ENCODE results near the gene DPYD.

Gene DPYD

GRCh38 chr1:97159342-97159741 lies 761.5 kb downstream of the DPYD start:
- H3K27me3 ChIP-seq (ENCODE audit: insufficient read depth, low read depth) = no peaks in the 10 kb centered on the region
- no peak overlapping the region for H3K4me2 ChIP-seq
- no peak overlapping the region for H3K27ac ChIP-seq
- TF ChIP-seq CTCF (conservative IDR thresholded peaks at IDR 0.05; ENCODE audit: low read depth, low read length) = no peak
- no peaks in the 10 kb centered on the region for H3K79me2 ChIP-seq (ENCODE audit: insufficient read depth, low read depth)
- no peaks in the 10 kb centered on the region for H3K36me3 ChIP-seq (ENCODE audit: insufficient read depth)
- H2AFZ ChIP-seq (ENCODE audit: low read depth) = no peak overlapping the region
- H3K4me1 ChIP-seq (ENCODE audit: low read depth, poor library complexity, severe bottlenecking) = no peaks in the 10 kb centered on the region
- no peaks in the 10 kb centered on the region for H4K20me1 ChIP-seq (ENCODE audit: insufficient read depth)
- H3K4me3 ChIP-seq (IDR thresholded peaks at IDR 0.05; ENCODE audit: insufficient read depth, low read depth, low read length) = no peak overlapping the region
- no peak overlapping the region for H3K9ac ChIP-seq

GRCh38 chr1:97158691-97159096 lies 762.1 kb downstream of the DPYD start:
- Histone ChIP-seq H3K27ac (no peak overlapping the region), H2AFZ (ENCODE audit: low read depth) (no peak overlapping the region), H3K4me2 (no peak overlapping the region), H3K79me2 (ENCODE audit: insufficient read depth, low read depth) (no peaks in the 10 kb centered on the region), H3K27me3 (ENCODE audit: insufficient read depth, low read depth) (no peaks in the 10 kb centered on the region), H3K36me3 (ENCODE audit: insufficient read depth) (no peaks in the 10 kb centered on the region), H3K4me1 (ENCODE audit: low read depth, poor library complexity, severe bottlenecking) (no peaks in the 10 kb centered on the region), H4K20me1 (ENCODE audit: insufficient read depth) (no peaks in the 10 kb centered on the region), H3K9ac (no peak overlapping the region), H3K4me3 (IDR thresholded peaks at IDR 0.05; ENCODE audit: insufficient read depth, low read depth, low read length) (no peak overlapping the region)
- no peak for TF ChIP-seq CTCF (conservative IDR thresholded peaks at IDR 0.05; ENCODE audit: low read depth, low read length)

- no peak overlapping the region for H3K4me2 ChIP-seq
- H3K27ac ChIP-seq = no peak overlapping the region
- H3K4me1 ChIP-seq (ENCODE audit: low read depth, poor library complexity, severe bottlenecking) = no peaks in the 10 kb centered on the region
- H3K79me2 ChIP-seq (ENCODE audit: insufficient read depth, low read depth) = no peaks in the 10 kb centered on the region
- H3K4me3 ChIP-seq (IDR thresholded peaks at IDR 0.05; ENCODE audit: insufficient read depth, low read depth, low read length) = no peak overlapping the region
- no peak overlapping the region for H2AFZ ChIP-seq (ENCODE audit: low read depth)
- H3K27me3 ChIP-seq (ENCODE audit: insufficient read depth, low read depth) = no peaks in the 10 kb centered on the region
- no peak for TF ChIP-seq CTCF (conservative IDR thresholded peaks at IDR 0.05; ENCODE audit: low read depth, low read length)
- no peak overlapping the region for H3K9ac ChIP-seq
- H3K36me3 ChIP-seq (ENCODE audit: insufficient read depth) = no peaks in the 10 kb centered on the region
- no peaks in the 10 kb centered on the region for H4K20me1 ChIP-seq (ENCODE audit: insufficient read depth)
Observed at GRCh38 chr1:97157991-97158390, 762.8 kb downstream of the DPYD start.

- Histone ChIP-seq H3K4me3 (IDR thresholded peaks at IDR 0.05; ENCODE audit: insufficient read depth, low read depth, low read length) (no peak overlapping the region), H3K4me2 (no peak overlapping the region), H3K4me1 (ENCODE audit: low read depth, poor library complexity, severe bottlenecking) (no peaks in the 10 kb centered on the region), H3K79me2 (ENCODE audit: insufficient read depth, low read depth) (no peaks in the 10 kb centered on the region), H3K9ac (no peak overlapping the region), H2AFZ (ENCODE audit: low read depth) (no peak overlapping the region), H4K20me1 (ENCODE audit: insufficient read depth) (no peaks in the 10 kb centered on the region), H3K36me3 (ENCODE audit: insufficient read depth) (no peaks in the 10 kb centered on the region), H3K27ac (no peak overlapping the region), H3K27me3 (ENCODE audit: insufficient read depth, low read depth) (no peaks in the 10 kb centered on the region)
- TF ChIP-seq CTCF (conservative IDR thresholded peaks at IDR 0.05; ENCODE audit: low read depth, low read length) = no peak
Observed at GRCh38 chr1:97151651-97152050, 769.2 kb downstream of the DPYD start.
